Panc1 (cell line): ENCODE measurements around the gene GC.

ENCODE experiments used
- POLR2AphosphoS5 ChIP-seq: IDR thresholded peaks from 2 replicates; pipeline ENCODE4 v1.6.1; 2012; ENCODE audit warnings: mild to moderate bottlenecking, low read depth, low read length, moderate library complexity
- SIN3A ChIP-seq: IDR thresholded peaks from 2 replicates; pipeline ENCODE4 v1.6.1; 2012; ENCODE audit warnings: low read depth, mild to moderate bottlenecking, low read length, moderate library complexity, borderline replicate concordance; ENCODE audit not compliant: insufficient read depth
- TCF7L2 ChIP-seq: IDR thresholded peaks from 2 replicates; pipeline ENCODE4 v1.6.1; 2011; ENCODE audit warnings: mild to moderate bottlenecking, low read depth, low read length, inconsistent platforms
- TF ChIP-seq, protein P1 (sequence below): fragments of 450-650 bp; IDR thresholded peaks from 2 replicates; pipeline ENCODE4 v1.5.1; 2017; ENCODE audit warnings: mild to moderate bottlenecking

DNA sequence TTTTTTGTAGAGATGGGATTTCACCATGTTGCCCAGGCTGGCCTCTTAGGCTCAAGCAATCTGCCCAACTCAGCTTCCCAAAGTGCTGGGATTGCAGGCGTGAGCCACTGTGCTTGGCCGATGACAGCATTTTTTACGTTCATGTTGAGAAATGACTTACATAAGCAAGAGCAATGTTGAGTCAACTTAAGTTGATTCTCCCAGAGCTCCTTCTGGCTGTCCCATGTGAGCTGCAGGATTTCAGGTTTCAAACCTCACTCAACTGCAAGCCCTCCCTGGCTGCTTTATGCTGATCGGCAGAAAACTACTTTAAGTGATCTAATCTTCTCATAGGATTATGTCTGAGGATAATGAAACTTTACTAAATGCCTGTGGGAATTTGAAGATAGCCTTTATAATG is 86.8 kb downstream of the GC start:
- TF ChIP-seq, protein P1, sequence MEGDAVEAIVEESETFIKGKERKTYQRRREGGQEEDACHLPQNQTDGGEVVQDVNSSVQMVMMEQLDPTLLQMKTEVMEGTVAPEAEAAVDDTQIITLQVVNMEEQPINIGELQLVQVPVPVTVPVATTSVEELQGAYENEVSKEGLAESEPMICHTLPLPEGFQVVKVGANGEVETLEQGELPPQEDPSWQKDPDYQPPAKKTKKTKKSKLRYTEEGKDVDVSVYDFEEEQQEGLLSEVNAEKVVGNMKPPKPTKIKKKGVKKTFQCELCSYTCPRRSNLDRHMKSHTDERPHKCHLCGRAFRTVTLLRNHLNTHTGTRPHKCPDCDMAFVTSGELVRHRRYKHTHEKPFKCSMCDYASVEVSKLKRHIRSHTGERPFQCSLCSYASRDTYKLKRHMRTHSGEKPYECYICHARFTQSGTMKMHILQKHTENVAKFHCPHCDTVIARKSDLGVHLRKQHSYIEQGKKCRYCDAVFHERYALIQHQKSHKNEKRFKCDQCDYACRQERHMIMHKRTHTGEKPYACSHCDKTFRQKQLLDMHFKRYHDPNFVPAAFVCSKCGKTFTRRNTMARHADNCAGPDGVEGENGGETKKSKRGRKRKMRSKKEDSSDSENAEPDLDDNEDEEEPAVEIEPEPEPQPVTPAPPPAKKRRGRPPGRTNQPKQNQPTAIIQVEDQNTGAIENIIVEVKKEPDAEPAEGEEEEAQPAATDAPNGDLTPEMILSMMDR, result no peak
- TF ChIP-seq POLR2AphosphoS5 (no peak), SIN3A (no peak), TCF7L2 (no peak)
